HG03097 (cell line): ENCODE data around the gene NDUFAF4.
A peak's percentile ranks its signal among the peaks of the same experiment; 100 is the strongest.

Experiments used
- ATAC-seq: cut with Tn5 transposase; IDR thresholded peaks from one replicate; pipeline ENCODE4 v1.9.1; 2021; ENCODE audit not compliant: unreplicated experiment, low FRiP score

NDUFAF4 gene

GRCh38 chr6:96899451-96899998 is 1.8 kb upstream of the NDUFAF4 start:
- ATAC-seq, result no peak

- ATAC-seq, result no peak
These were observed 1.3 kb upstream of the NDUFAF4 start for GRCh38 chr6:96899019-96899418.

GRCh38 chr6:96898241-96898851 is 655 bp upstream of the NDUFAF4 start:
- ATAC-seq, result no peak

- ATAC-seq, result no peak
These were observed 8.5 kb downstream of the NDUFAF4 start for GRCh38 chr6:96889146-96889545.

- ATAC-seq, result no peak
These were observed 8.9 kb downstream of the NDUFAF4 start for GRCh38 chr6:96888745-96889144.

GRCh38 chr6:96886519-96886918 is 11.2 kb downstream of the NDUFAF4 start:
- no peak for ATAC-seq

GRCh38 chr6:96885187-96885631 is 12.5 kb downstream of the NDUFAF4 start:
- peak; percentile 90 for ATAC-seq

GRCh38 chr6:96878143-96878542 is 19.5 kb downstream of the NDUFAF4 start:
- no peak for ATAC-seq

- ATAC-seq, result no peak
These were observed 20.7 kb downstream of the NDUFAF4 start for GRCh38 chr6:96876886-96877545.

GRCh38 chr6:96872976-96873375 is 24.7 kb downstream of the NDUFAF4 start:
- ATAC-seq, result no peak

- no peak for ATAC-seq
These were observed 32.7 kb downstream of the NDUFAF4 start for GRCh38 chr6:96865055-96865405.

- no peak for ATAC-seq
These were observed 33.3 kb downstream of the NDUFAF4 start for GRCh38 chr6:96864216-96865054.

GRCh38 chr6:96862560-96862959 is 35.1 kb downstream of the NDUFAF4 start:
- ATAC-seq, result no peak

GRCh38 chr6:96861588-96861987 is 36.1 kb downstream of the NDUFAF4 start:
- ATAC-seq, result no peak

GRCh38 chr6:96856856-96857255 is 40.8 kb downstream of the NDUFAF4 start:
- no peak for ATAC-seq

GRCh38 chr6:96853083-96853482 is 44.6 kb downstream of the NDUFAF4 start:
- ATAC-seq, result no peak

- no peak for ATAC-seq
These were observed 45.1 kb downstream of the NDUFAF4 start for GRCh38 chr6:96852605-96853004.

GRCh38 chr6:96851858-96852257 is 45.8 kb downstream of the NDUFAF4 start:
- no peak for ATAC-seq

- no peak for ATAC-seq
These were observed 48.1 kb downstream of the NDUFAF4 start for GRCh38 chr6:96849615-96850014.

GRCh38 chr6:96844530-96844929 is 53.2 kb downstream of the NDUFAF4 start:
- peak; percentile 93 for ATAC-seq

GRCh38 chr6:96841345-96841744 is 56.3 kb downstream of the NDUFAF4 start:
- no peak for ATAC-seq
